CD4-positive, alpha-beta T cell treated with Interleukin-21 for 1 hour (primary cell): ENCODE results near the gene PKDREJ.

Experiments used
- DNase-seq: peaks from one replicate; pipeline ENCODE4 v3.0.0-alpha.2; 2020

The PKDREJ gene

DNA sequence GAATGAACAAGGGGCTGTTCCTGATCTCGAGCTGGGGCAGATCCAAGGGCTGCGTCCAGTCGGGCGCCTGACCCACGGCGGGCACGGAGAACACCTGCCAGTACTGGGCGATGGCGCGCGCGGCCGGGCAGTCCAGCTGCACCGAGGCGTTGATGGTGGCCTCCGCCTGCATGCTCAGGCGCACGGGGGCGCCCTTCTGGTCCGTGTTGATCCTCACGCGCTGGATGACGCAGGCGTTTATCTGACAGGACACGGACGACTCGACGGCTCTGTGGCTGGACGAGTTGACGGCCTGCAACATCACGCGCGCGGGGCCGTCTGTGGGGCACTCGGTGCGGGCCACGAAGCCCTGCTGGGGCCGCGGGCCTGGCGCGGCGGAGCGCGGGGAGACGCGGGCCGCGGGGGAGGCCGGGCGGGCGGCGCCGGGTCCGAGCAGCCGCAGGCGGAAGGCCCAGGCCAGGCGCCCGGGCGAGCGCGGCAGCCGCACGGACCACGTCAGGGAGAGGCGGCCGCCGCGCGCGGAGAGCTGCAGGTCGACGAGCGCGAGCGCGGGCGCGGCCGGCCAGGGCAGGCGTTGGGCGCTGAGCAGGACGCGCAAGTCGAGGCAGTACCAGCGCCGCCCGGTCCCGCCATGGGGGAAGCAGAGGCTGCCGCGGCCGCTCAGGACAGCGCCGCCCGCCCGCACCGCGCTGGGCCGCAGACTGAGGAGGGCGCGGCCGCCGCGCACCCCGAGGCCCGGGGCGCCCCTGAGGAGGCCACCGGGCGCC lies 511 bp downstream of the PKDREJ start:
- DNase-seq: peak; percentile 48

DNA sequence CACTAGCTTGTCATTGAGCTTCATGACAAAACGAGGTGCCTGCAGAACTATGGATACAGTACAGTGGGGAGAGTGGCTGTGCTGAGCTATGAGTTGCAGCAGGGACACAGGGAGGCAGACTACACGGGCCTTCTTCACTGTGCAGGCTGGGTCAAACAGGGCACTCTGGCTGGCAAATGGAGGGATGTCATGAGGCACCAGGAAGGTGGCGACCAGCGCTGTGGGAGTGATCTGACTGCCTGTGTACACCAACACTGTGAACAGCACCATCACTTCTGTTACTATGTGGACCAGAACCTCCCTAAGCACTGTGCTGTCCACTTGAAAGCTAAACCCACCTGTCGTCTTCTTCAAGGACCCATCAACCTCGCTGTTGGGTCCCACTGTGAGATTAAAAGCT lies 3.1 kb downstream of the PKDREJ start:
- no peak for DNase-seq

- DNase-seq: no peak
These were observed 3.8 kb downstream of the PKDREJ start for GRCh38 chr22:46259374-46259773.

- no peak for DNase-seq
These were observed 6.7 kb downstream of the PKDREJ start for GRCh38 chr22:46256358-46256958.

GRCh38 chr22:46251816-46252380 lies 11.2 kb downstream of the PKDREJ start:
- DNase-seq: no peak

DNA sequence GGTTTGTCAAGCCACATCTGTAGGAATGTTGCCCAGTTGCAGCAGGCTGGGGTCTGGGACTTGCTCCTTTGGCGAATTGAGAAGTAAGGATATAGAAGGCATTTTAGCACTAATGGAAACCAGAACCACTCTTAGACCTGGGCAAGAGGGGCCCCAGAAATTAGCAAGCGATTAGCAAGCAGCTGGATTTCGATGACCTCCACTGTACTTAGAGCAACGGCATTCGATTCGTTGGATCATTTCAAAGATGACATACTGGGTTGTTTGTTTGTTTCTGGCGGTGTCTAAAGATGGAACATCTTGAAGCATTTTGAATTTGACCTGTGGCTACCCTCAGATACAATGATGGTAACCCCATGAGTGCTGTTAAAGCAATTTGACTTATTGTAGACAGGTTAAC lies 11.9 kb downstream of the PKDREJ start:
- DNase-seq: no peak

DNA sequence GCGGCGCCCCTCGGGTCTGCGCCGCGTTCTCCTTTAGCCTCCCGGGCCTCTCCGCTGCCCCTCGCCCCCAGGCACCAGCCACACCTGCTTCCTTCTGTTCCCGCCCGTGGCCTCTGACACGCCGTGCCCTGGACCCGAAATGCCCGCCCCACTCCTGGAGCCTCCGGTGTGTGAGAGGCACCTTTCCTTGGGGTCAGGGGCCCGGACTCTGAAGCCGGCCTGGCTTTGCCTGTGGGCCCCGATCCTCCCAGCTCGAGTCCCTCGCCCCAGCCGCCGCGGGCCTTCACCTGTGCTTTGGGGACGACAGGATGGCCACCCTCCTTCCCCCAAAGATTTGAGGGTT lies 12.4 kb downstream of the PKDREJ start:
- no peak for DNase-seq

GRCh38 chr22:46250035-46250782 lies 12.9 kb downstream of the PKDREJ start, which contains the start of gene CDPF1:
TSS of gene CDPF1 (minus strand) at chr22:46250293. CDS start at chr22:46248284, 2,009 bp downstream.
- peak; percentile 90 for DNase-seq

GRCh38 chr22:46247443-46247975 lies 15.6 kb downstream of the PKDREJ start:
- no peak for DNase-seq

DNA sequence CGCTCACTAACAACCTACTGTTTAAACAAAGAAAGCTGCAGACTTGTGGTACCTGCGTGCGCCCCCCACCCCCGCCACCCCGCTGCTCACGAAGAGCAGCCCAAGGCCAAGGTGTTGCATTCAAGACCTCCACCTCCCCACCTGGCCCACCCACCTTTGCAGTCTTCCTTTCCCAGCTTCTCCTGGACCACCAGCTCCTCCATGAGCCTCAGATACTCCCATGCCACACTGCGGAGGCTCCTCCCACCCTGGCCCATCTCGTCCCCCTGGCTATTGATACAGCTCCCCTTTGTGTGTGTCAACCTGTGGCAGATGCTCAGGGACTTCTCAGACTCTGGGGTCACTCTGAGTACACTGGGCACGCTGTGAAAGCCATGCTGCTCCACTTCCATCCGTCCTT lies 17.0 kb downstream of the PKDREJ start:
- no peak for DNase-seq

DNA sequence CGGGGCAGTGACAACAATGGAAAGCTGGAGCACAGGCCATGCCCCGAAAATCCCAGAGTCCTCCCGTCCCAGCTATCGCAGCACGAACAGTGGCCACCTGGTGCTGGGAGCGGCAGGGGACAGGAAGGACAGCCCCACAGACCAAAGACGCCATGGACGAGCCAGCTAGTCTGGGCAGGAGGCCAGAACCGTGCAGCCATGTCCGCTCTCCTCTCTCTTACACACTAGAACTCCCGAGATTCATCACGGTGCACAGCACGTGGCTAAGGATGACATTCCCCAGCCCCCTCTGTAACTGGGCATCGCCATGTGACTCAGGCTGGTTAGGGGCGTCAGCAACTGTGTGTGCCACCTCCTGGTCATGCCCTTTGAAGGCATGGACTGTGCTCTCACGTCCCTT lies 17.6 kb downstream of the PKDREJ start:
- DNase-seq: no peak

- no peak for DNase-seq
These were observed 18.4 kb downstream of the PKDREJ start for GRCh38 chr22:46244771-46245170.

- no peak for DNase-seq
These were observed 21.1 kb downstream of the PKDREJ start for GRCh38 chr22:46242076-46242475.

- DNase-seq: no peak
These were observed 21.6 kb downstream of the PKDREJ start for GRCh38 chr22:46241396-46242007.

DNA sequence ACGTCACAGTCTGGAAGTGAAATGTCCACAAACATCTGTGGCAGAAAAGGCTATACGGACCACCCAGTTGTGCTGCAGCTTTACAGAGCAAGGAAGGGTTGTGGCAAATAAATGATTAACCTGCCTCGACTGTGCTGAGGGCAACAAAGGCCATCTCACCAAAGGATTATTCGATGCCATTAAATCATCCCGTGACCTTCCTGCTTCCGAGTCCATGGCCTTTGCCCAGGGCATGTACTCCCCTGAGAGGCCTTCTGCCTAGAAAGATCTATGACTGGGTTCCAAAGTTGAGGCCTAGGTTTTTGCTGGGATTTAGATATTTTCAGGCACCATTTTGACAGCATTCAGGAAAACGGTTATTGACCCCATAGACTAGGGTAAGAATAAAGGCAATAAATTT lies 22.2 kb downstream of the PKDREJ start:
- DNase-seq: no peak

DNA sequence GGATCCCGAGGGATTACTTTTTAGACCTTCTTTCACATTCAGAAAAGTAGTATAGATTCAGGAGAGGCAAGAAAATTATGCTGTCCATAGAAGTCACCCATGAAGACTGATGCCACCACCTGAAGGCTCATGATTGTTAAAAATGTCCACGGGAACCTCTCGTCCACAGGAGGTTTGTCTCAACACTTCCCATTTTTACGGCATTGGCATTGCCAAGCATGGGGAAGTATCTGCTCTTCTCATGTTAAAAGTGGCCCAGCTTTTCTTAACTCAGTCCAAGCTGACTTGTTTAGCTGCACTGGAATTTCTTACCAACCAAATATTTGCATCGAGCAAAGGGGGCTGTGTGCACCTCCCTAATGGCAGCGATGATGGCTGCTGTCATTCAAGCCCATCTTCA lies 22.6 kb downstream of the PKDREJ start:
- DNase-seq: no peak

DNA sequence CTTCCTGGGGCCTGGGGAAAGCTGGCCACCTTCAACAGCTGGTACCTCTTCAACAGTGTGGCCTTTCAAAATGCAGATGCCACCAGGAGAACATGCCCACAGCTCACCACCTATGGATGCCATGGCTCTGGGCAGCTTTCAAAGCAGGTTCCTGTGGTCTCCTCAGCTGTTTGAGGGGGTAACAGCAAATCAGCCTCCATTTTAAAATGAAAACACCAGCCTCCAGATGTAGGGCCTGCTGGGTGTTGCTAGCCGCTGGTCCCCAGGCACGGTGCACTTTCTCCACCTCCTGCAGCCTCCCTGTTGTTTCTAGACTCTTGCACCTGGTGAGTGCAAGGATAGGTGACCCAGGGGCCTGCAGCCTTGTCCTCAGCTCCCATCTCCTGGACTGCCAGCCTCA lies 23.1 kb downstream of the PKDREJ start:
- DNase-seq: no peak

GRCh38 chr22:46239261-46240048 lies 23.7 kb downstream of the PKDREJ start:
- peak; percentile 13 for DNase-seq

DNA sequence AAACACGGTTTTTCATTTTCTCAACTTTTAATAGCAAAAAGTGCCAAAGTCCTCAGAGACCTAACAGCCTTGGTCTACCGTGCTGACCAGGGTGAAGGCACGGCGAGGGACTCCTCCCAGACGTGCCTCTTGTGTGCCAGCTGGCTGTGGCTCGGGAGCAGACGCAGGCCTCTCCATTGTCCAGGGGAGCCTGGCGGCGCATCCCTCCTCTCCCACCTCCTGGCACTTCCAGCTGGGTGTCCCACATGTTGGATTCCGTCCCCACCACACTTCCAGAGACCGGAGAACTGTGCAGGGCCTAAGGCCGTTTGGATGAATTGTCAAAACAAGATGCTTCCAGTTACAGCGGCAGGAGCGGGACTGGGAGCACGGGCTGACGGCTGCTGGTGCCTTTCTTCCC lies 24.6 kb downstream of the PKDREJ start:
- DNase-seq: no peak

DNA sequence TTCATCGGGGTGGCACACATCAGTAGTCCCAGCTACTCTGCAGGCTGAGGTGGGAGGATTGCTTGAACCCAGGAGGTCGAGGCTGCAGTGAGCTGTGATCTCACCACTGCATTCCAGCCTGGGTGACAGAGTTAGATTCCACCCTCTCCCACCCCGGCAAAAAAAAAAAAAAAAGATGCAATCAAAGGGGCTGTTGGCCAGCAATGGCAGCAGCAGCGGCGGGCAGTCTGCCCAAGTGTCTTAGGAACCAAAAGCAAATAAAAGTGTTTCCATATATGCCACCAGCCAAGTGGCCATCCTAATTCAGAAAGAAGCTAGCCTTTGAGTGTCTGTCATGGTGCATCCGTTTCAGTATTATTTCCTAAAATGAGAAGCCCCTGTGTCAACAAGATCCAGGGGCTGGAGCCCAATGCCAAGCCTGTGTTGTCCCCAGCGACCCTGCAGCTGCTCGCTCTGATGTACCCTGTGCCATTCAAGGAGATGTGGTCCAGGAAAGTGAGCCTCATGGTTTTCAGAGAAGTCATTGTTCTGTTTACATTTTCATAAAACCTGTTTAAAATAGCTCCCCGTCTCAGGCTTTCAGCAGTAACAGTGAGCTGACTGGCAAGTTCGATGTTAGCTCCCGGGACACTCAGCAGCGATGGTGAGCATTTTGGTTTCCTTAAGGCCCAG lies 25.6 kb downstream of the PKDREJ start:
- DNase-seq: no peak

- DNase-seq: no peak
These were observed 28.2 kb downstream of the PKDREJ start for GRCh38 chr22:46234969-46235368.

- no peak for DNase-seq
These were observed 29.9 kb downstream of the PKDREJ start for GRCh38 chr22:46233231-46233630.
